ENCODE measurements around the gene RIN3.

GRCh38 chr14:92564344-92565039 lies 50.9 kb downstream of the RIN3 start:
- TF ChIP-seq CTCF (IDR thresholded peaks at IDR 0.05) (no peak), POLR2A (IDR thresholded peaks at IDR 0.05) (no peak)
